NB4 (cell line): ENCODE data around the gene SIRPB1.

ENCODE experiments used
- POLR2A ChIP-seq: IDR thresholded peaks from 2 replicates; pipeline ENCODE4 v1.6.1; 2011; ENCODE audit warnings: mild to moderate bottlenecking; ENCODE audit not compliant: insufficient read length; ENCODE audit errors: extremely low read depth
- TF ChIP-seq, protein P1 (sequence below): IDR thresholded peaks from 2 replicates; pipeline ENCODE4 v1.6.1; 2011; ENCODE audit warnings: low read depth, low read length

DNA sequence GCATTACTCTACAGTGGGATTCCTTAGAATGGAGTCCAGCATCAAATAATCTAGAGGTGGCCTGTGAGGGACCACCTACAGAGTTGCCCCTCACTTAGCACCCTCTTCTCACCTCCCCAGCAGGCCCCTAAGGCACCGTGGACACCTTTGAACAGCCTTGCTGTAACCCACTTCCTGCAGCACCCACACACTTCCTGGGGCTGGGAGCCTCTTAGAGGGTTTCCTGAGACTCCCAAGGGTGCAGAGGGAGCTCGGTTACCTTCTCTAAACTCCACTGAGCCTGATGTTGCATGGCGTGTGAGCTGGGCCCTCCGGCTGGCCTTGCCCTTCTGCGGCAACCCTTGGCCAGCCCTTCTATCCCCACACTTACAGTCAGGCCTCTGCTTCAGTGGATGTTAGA lies 45.1 kb upstream of the SIRPB1 start:
- TF ChIP-seq, protein P1, sequence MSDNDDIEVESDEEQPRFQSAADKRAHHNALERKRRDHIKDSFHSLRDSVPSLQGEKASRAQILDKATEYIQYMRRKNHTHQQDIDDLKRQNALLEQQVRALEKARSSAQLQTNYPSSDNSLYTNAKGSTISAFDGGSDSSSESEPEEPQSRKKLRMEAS: no peak
- no peak for TF ChIP-seq POLR2A
